C4-2B (cell line): ENCODE data around the gene ATP2C1.

Source experiments
- ZFX ChIP-seq: fragments of 450-650 bp; IDR thresholded peaks from 2 replicates; pipeline ENCODE4 v1.6.1; 2017
- TF ChIP-seq, protein P1 (sequence below): fragments of 450-650 bp; conservative IDR thresholded peaks from 2 replicates; pipeline ENCODE4 v1.5.1; 2017; ENCODE audit warnings: mild to moderate bottlenecking

DNA sequence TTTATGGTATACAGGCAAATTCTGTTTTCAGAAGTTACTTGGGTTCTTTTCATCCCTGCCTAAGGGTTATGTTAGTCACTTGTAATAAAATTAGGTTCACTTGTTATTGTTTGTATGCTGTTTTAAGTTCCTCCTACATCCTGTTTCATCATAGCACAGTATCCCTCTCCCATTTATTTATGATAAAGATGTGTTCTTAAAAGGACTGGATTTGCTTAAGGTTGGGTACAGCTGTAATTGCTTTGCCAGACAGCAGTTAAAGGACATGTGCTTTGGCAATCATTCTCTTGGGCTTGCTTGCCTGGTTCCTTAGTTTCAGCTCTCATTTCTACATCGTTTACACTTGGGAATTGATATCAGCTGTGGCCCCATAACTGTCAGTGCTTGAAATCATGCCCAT is 11.7 kb downstream of the ATP2C1 start:
- TF ChIP-seq, protein P1, sequence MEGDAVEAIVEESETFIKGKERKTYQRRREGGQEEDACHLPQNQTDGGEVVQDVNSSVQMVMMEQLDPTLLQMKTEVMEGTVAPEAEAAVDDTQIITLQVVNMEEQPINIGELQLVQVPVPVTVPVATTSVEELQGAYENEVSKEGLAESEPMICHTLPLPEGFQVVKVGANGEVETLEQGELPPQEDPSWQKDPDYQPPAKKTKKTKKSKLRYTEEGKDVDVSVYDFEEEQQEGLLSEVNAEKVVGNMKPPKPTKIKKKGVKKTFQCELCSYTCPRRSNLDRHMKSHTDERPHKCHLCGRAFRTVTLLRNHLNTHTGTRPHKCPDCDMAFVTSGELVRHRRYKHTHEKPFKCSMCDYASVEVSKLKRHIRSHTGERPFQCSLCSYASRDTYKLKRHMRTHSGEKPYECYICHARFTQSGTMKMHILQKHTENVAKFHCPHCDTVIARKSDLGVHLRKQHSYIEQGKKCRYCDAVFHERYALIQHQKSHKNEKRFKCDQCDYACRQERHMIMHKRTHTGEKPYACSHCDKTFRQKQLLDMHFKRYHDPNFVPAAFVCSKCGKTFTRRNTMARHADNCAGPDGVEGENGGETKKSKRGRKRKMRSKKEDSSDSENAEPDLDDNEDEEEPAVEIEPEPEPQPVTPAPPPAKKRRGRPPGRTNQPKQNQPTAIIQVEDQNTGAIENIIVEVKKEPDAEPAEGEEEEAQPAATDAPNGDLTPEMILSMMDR, result no peak
- TF ChIP-seq ZFX, result no peak
